SK-N-MC (cell line): ENCODE data around the gene SELENOH.

ENCODE experiments used
- EZH2 ChIP-seq: fragments of 200-600 bp; sonication (generic); IDR thresholded peaks from one replicate; pipeline ENCODE4 v1.6.1; 2017; ENCODE audit warnings: antibody characterized with exemption
- FOXP2 ChIP-seq: optimal IDR thresholded peaks from 2 replicates; pipeline ENCODE3; 2011; ENCODE audit warnings: mild to moderate bottlenecking, moderate library complexity; ENCODE audit not compliant: insufficient read depth; ENCODE audit errors: extremely low read length, control extremely low read depth
- POLR2AphosphoS5 ChIP-seq: IDR thresholded peaks from 2 replicates; pipeline ENCODE4 v1.6.1; 2012; ENCODE audit warnings: mild to moderate bottlenecking, low read depth, low read length, borderline replicate concordance

GRCh38 chr11:57781529-57781943, 40.2 kb downstream of the SELENOH start:
- TF ChIP-seq POLR2AphosphoS5 (no peak), EZH2 (no peak), FOXP2 (no peak)
